ENCODE data around the gene ARHGAP24. TPM values are rescaled to one million over a fixed set of nuclear protein-coding genes. Genes with fewer than 3 reads are reported as not detected.

The ARHGAP24 gene
- total RNA-seq, 1 donor from 2014 or later, result 1.5 TPM

GRCh38 chr4:85748654-85749053 lies 273.7 kb downstream of the ARHGAP24 start:
- Mint-ChIP-seq H3K36me3 (ENCODE audit: low read depth) (no peaks in the 10 kb centered on the region), H3K27ac (ENCODE audit: unreplicated experiment) (peak overlapping the region; percentile 21), H3K4me1 (no peaks in the 10 kb centered on the region), H3K27me3 (ENCODE audit: low read depth) (no peaks in the 10 kb centered on the region), H3K9me3 (no peaks in the 10 kb centered on the region), H3K4me3 (no peak overlapping the region)
- no peak for DNase-seq (ENCODE audit: low read depth, low spot score)
- no peak for TF ChIP-seq CTCF (conservative IDR thresholded peaks at IDR 0.05)

DNA sequence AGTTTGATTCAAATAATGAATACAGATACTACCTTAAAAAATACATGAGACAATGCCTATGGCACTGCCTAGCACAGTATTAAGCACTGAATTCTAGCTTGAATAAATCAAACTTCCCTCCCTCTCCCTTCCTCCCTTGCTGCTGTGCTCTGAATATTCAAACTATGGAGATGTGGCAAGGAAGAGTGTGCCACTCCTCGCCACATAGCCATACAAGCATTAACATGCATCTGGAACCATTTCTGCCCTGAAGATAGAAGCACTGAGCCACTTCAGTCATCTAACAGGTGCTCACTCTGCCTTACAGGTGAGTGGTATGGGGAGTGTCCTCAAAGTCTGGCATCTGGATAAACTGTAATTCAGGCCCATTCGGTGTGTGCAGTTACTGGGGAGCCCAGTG lies 276.9 kb downstream of the ARHGAP24 start:
- DNase-seq (ENCODE audit: low read depth, low spot score), result no peak
- Mint-ChIP-seq H3K4me3 (no peak overlapping the region), H3K4me1 (no peaks in the 10 kb centered on the region), H3K27ac (ENCODE audit: unreplicated experiment) (no peak overlapping the region), H3K27me3 (ENCODE audit: low read depth) (no peaks in the 10 kb centered on the region), H3K36me3 (ENCODE audit: low read depth) (no peaks in the 10 kb centered on the region), H3K9me3 (no peaks in the 10 kb centered on the region)
- TF ChIP-seq CTCF (conservative IDR thresholded peaks at IDR 0.05), result no peak

GRCh38 chr4:85755285-85755684 lies 280.3 kb downstream of the ARHGAP24 start:
- no peak for TF ChIP-seq CTCF (conservative IDR thresholded peaks at IDR 0.05)
- H3K27me3 Mint-ChIP-seq (ENCODE audit: low read depth), result no peaks in the 10 kb centered on the region
- no peak overlapping the region for H3K4me3 Mint-ChIP-seq
- DNase-seq (ENCODE audit: low read depth, low spot score), result no peak
- H3K9me3 Mint-ChIP-seq, result no peaks in the 10 kb centered on the region
- no peaks in the 10 kb centered on the region for H3K4me1 Mint-ChIP-seq
- H3K36me3 Mint-ChIP-seq (ENCODE audit: low read depth), result no peaks in the 10 kb centered on the region
- H3K27ac Mint-ChIP-seq (ENCODE audit: unreplicated experiment), result no peak overlapping the region

- H3K9me3 Mint-ChIP-seq, result no peaks in the 10 kb centered on the region
- TF ChIP-seq CTCF (conservative IDR thresholded peaks at IDR 0.05), result peak; percentile 37
- no peaks in the 10 kb centered on the region for H3K27me3 Mint-ChIP-seq (ENCODE audit: low read depth)
- no peaks in the 10 kb centered on the region for H3K36me3 Mint-ChIP-seq (ENCODE audit: low read depth)
- no peak overlapping the region for H3K4me3 Mint-ChIP-seq
- no peak for DNase-seq (ENCODE audit: low read depth, low spot score)
- no peak overlapping the region for H3K27ac Mint-ChIP-seq (ENCODE audit: unreplicated experiment)
- H3K4me1 Mint-ChIP-seq, result no peaks in the 10 kb centered on the region
Observed at GRCh38 chr4:85756938-85757337, 282.0 kb downstream of the ARHGAP24 start.

DNA sequence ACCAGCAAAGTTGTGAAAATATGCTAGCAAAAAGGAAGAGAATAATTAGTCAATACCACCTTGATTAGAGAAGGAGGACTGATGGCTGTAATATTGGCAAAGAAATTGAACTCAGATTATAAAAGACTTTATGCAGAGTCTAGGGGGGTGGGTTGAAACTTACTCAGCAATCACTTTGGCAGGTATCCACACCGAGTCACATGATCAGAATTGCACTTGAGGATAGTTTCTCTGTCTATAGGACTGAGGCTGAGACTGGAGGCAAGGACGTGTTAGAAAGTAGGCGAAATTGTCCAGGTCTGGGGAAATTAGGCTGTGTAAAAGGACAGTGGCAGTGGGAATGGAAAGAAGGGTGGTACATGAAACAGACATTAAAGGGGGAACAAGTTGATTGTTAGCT lies 284.4 kb downstream of the ARHGAP24 start:
- Mint-ChIP-seq H3K27me3 (ENCODE audit: low read depth) (no peaks in the 10 kb centered on the region), H3K36me3 (ENCODE audit: low read depth) (no peaks in the 10 kb centered on the region), H3K9me3 (no peaks in the 10 kb centered on the region), H3K27ac (ENCODE audit: unreplicated experiment) (peak overlapping the region; percentile 48), H3K4me3 (no peak overlapping the region), H3K4me1 (peaks cover 3% of the 10 kb centered on the region)
- TF ChIP-seq CTCF (conservative IDR thresholded peaks at IDR 0.05), result no peak
- no peak for DNase-seq (ENCODE audit: low read depth, low spot score)

DNA sequence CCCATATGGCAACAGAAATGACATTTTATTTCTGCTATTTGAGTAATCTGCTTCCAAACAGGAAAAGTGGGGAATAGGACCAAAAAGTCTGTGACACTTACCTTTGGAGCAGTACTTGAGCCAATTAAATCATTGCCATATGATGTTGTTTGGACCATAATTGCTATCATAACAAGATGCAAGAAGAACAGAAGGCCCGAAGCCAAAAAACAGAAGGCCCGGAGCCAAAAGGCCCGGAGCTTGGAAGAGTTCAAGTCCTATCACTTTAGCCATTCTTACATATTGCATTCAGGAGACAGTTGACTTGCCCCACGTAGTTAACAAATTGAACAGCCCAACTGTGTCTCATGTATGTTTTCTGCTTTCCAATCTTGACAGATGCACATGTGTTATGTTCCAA lies 285.6 kb downstream of the ARHGAP24 start:
- Mint-ChIP-seq H3K27ac (ENCODE audit: unreplicated experiment) (no peak overlapping the region), H3K27me3 (ENCODE audit: low read depth) (no peaks in the 10 kb centered on the region), H3K4me1 (peaks cover 4% of the 10 kb centered on the region), H3K36me3 (ENCODE audit: low read depth) (no peaks in the 10 kb centered on the region), H3K9me3 (no peaks in the 10 kb centered on the region), H3K4me3 (no peak overlapping the region)
- DNase-seq (ENCODE audit: low read depth, low spot score), result no peak
- no peak for TF ChIP-seq CTCF (conservative IDR thresholded peaks at IDR 0.05)

Measured in neural crest cell (in vitro differentiated cells).